Calu3 (cell line): ENCODE data around the gene THAP7. TPM values are rescaled to one million over a fixed set of nuclear protein-coding genes. Genes with fewer than 3 reads are reported as not detected.
"Not testable (repeated sequence)": the region's sequence is repeated elsewhere in the genome, so short reads cannot be mapped to it uniquely, and the experiment has no call there.

Experiments used
- BruUV-seq: library from RNA; stranded (reverse); fragments of 400-500 nt; replicated peaks from 2 replicates; lab custom pipeline; 2021; lab: Mats Ljungman, UMichigan
- CTCF ChIA-PET: fragments of 300-600 bp; sonication (Branson Sonifier 250); formaldehyde crosslinking; loops from one replicate; lab custom pipeline; 2022; ENCODE audit warnings: antibody characterized with exemption; lab: Charles Lee
- DNase-seq: peaks from one replicate; pipeline ENCODE4 v3.0.0; 2022
- H3K27ac Mint-ChIP-seq: one replicate; pipeline ENCODE4 v1.8.0; 2022; ENCODE audit warnings: mixed read lengths; ENCODE audit not compliant: unreplicated experiment
- H3K27me3 Mint-ChIP-seq: one replicate; pipeline ENCODE4 v1.8.0; 2022; ENCODE audit warnings: mixed read lengths; ENCODE audit not compliant: unreplicated experiment
- H3K36me3 Mint-ChIP-seq: one replicate; pipeline ENCODE4 v1.8.0; 2022; ENCODE audit warnings: mild to moderate bottlenecking, moderate library complexity, mixed read lengths; ENCODE audit not compliant: insufficient read depth, unreplicated experiment
- H3K4me1 Mint-ChIP-seq: one replicate; pipeline ENCODE4 v1.8.0; 2022; ENCODE audit warnings: mild to moderate bottlenecking, low read depth, mixed read lengths; ENCODE audit not compliant: unreplicated experiment
- H3K4me3 Mint-ChIP-seq: one replicate; pipeline ENCODE4 v1.8.0; 2022; ENCODE audit warnings: mild to moderate bottlenecking, low read depth, moderate library complexity, mixed read lengths; ENCODE audit not compliant: unreplicated experiment
- H3K9me3 Mint-ChIP-seq: one replicate; pipeline ENCODE4 v1.8.0; 2022; ENCODE audit warnings: low read depth, mixed read lengths; ENCODE audit not compliant: unreplicated experiment
- intact Hi-C: fragments of 100-400 bp; cut with micrococcal nuclease; formaldehyde crosslinking; loops from one replicate; pipeline ENCODE4 v1.10.0; 2022; ENCODE audit not compliant: unreplicated experiment
- total RNA-seq: library from RNA; stranded (reverse); gene quantifications from 2 replicates; pipeline ENCODE4 v1.2.3, GENCODE V29; 2022
- TF ChIP-seq, protein P1 (sequence below): fragments of 200-600 bp; IDR thresholded peaks from one replicate; pipeline ENCODE4 v1.8.0; 2022; ENCODE audit warnings: antibody characterized with exemption; ENCODE audit not compliant: unreplicated experiment

Gene THAP7
- total RNA-seq, 1 experiment from 2014 or later = 24.5 TPM

DNA sequence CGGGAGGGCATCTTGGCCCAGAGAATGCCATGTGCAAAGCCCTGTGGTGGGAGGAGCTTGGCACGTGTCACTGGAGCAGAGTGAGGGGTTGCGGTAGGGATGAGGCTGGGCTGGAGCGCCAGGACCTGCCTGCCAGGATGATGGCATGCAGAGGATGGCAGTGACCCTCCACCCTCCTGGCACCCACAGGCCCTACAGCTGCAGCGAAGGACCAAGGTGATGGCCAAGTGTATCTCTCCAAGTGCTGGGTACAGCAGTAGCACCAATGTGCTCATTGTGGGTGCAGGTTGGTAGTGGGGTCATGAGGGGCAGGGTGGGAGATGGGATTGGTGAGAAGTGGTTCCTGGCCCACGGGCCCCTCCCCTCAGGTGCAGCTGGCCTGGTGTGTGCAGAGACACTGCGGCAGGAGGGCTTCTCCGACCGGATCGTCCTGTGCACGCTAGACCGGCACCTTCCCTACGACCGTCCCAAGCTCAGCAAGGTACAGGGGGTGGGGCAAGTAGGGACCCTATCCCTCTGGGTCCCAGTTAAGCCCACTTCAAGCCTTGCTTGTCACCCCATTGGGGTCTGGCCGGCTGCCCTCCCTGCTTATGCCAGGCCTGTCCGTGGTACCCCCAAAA is 27.5 kb downstream of the THAP7 start:
- TF ChIP-seq, protein P1, sequence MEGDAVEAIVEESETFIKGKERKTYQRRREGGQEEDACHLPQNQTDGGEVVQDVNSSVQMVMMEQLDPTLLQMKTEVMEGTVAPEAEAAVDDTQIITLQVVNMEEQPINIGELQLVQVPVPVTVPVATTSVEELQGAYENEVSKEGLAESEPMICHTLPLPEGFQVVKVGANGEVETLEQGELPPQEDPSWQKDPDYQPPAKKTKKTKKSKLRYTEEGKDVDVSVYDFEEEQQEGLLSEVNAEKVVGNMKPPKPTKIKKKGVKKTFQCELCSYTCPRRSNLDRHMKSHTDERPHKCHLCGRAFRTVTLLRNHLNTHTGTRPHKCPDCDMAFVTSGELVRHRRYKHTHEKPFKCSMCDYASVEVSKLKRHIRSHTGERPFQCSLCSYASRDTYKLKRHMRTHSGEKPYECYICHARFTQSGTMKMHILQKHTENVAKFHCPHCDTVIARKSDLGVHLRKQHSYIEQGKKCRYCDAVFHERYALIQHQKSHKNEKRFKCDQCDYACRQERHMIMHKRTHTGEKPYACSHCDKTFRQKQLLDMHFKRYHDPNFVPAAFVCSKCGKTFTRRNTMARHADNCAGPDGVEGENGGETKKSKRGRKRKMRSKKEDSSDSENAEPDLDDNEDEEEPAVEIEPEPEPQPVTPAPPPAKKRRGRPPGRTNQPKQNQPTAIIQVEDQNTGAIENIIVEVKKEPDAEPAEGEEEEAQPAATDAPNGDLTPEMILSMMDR = no peak
- CTCF ChIA-PET = interaction anchor here (0.6 to 1.2 kb wide), 2 partner anchors 35 to 89 kb away, joined by 3 read pairs; no protein-coding TSS in a partner anchor
- Mint-ChIP-seq H3K4me1 (no peaks in the 10 kb centered on the region), H3K27me3 (peaks cover 24% of the 10 kb centered on the region), H3K4me3 (no peak overlapping the region), H3K27ac (no peak overlapping the region), H3K36me3 (peaks cover 14% of the 10 kb centered on the region), H3K9me3 (peaks cover 5% of the 10 kb centered on the region)
- intact Hi-C loops = no loop called here
- no TSS peak for BruUV-seq
- DNase-seq = no peak

DNA sequence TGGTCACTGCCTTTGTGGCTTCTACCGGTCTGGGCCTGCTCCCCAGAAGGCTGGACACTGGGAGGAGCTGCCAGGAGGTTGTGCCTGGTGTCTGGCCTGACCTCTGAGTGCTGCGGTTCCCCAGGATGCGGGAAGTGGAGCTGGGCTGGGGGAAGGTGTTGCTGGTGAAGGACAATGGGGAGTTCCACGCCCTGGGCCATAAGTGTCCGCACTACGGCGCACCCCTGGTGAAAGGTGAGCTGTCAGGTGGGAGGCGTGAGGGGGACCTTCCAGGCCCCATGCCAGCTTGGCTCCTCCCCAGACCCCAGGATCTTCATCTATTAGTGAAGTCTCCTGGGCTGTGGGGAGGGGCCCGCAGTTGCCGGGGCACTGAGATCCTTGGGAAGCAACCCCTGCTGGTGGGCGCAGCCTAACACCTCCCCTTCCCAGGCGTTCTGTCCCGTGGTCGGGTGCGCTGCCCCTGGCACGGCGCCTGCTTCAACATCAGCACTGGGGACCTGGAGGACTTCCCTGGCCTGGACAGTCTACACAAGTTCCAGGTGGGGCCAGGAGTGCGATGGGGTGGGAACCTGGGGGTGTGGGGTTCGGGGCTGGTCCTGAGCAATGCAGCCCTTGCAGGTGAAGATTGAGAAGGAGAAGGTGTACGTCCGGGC is 28.2 kb downstream of the THAP7 start:
- CTCF ChIA-PET = interaction anchor here (0.6 to 1.2 kb wide), 2 partner anchors 34 to 88 kb away, joined by 3 read pairs; no protein-coding TSS in a partner anchor
- H3K27me3 Mint-ChIP-seq = peaks cover 17% of the 10 kb centered on the region
- H3K4me1 Mint-ChIP-seq = no peaks in the 10 kb centered on the region
- peaks cover 7% of the 10 kb centered on the region for H3K36me3 Mint-ChIP-seq
- no peak for DNase-seq
- H3K27ac Mint-ChIP-seq = no peak overlapping the region
- TF ChIP-seq, protein P1 = no peak
- intact Hi-C loops = no loop called here
- no TSS peak for BruUV-seq
- peaks cover 1% of the 10 kb centered on the region for H3K9me3 Mint-ChIP-seq
- no peak overlapping the region for H3K4me3 Mint-ChIP-seq

DNA sequence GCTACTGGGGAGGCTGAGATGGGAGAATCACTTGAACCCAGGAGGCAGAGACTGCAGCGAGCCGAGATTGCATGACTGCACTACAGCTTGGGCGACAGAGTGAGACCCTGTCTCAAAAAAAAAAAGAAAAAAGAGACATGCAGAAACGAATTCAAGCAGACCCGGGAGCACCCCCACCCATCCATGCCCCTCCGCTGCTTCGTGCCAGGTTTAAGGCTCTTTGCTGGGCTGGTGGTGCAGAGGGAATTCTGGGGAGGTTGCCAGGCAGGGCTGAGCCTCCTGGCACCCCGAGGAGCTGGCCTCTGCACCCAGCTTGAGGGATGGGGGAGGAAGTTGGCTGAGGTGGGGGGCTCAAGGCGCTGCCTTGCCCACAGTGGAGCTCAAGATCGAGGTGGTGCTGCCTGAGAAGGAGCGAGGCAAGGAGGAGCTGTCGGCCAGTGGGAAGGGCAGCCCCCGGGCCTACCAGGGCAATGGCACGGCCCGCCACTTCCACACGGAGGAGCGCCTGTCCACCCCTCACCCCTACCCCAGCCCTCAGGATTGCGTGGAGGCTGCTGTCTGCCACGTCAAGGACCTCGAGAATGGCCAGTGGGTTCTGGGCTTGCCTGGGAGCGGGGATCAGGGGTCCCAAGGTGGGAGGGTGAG is 28.9 kb downstream of the THAP7 start:
- peaks cover 7% of the 10 kb centered on the region for H3K36me3 Mint-ChIP-seq
- BruUV-seq = no TSS peak
- H3K27ac Mint-ChIP-seq = no peak overlapping the region
- TF ChIP-seq, protein P1 = no peak
- no peak for DNase-seq
- peaks cover 14% of the 10 kb centered on the region for H3K27me3 Mint-ChIP-seq
- no peaks in the 10 kb centered on the region for H3K4me1 Mint-ChIP-seq
- intact Hi-C loops = no loop called here
- CTCF ChIA-PET = interaction anchor here (0.6 to 0.7 kb wide), 4 partner anchors 36 to 87 kb away, joined by 3 to 4 read pairs (median 4); partner anchors contain the start of gene CRKL
- no peaks in the 10 kb centered on the region for H3K9me3 Mint-ChIP-seq
- no peak overlapping the region for H3K4me3 Mint-ChIP-seq

DNA sequence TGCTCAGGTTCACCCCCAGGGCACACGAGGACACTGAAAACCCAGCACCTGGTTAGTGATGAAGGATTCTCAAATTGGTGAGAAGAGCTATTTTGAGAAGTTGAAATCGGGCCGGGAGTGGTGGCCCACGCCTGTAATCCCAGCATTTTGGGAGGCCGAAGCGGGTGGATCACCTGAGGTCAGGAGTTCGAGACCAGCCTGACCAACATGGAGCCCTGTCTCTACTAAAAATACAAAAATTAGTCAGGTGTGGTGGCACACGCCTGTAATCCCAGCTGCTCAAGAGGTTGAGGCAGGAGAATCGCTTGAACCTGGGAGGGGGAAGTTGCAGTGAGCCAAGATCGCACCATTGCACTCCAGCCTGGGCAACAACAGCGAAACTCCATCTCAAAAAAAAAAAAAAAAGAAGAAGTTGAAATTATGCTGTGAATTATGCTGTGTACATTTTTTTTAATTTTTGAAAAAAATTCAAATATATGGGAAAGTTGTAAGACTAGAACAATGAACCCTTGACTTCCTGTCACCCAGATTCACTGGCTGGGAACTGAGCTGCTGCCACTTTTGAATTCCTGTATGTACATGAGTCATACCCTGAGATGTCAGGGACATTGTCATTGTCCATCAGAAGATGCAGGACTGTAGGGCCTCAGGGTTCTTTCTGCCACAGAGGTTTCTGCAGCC is 29.8 kb downstream of the THAP7 start:
- CTCF ChIA-PET = interaction anchor here (0.6 to 0.7 kb wide), 9 partner anchors 16 to 1865 kb away, joined by 3 to 10 read pairs (median 4); partner anchors contain the start of gene CRKL

More for the DNA sequence above, 29.8 kb downstream of the THAP7 start:
- BruUV-seq, intact Hi-C loops, H3K4me3 Mint-ChIP-seq, DNase-seq, H3K9me3 Mint-ChIP-seq, H3K4me1 Mint-ChIP-seq, H3K27ac Mint-ChIP-seq, H3K36me3 Mint-ChIP-seq: not testable (repeated sequence)
- H3K27me3 Mint-ChIP-seq = peaks cover 14% of the 10 kb centered on the region
